ENCODE data around the gene STAT3.

DNA sequence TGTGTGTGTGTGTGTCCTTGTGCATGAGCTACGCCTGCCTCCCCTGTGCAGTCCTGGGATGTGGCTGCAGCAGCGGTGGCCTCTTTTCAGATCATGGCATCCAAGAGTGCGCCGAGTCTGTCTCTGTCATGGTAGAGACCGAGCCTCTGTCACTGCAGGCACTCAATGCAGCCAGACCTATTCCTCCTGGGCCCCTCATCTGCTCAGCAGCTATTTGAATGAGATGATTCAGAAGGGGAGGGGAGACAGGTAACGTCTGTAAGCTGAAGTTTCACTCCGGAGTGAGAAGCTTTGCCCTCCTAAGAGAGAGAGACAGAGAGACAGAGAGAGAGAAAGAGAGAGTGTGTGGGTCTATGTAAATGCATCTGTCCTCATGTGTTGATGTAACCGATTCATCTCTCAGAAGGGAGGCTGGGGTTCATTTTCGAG is 77.4 kb downstream of the STAT3 start:
- TF ChIP-seq, protein P1, sequence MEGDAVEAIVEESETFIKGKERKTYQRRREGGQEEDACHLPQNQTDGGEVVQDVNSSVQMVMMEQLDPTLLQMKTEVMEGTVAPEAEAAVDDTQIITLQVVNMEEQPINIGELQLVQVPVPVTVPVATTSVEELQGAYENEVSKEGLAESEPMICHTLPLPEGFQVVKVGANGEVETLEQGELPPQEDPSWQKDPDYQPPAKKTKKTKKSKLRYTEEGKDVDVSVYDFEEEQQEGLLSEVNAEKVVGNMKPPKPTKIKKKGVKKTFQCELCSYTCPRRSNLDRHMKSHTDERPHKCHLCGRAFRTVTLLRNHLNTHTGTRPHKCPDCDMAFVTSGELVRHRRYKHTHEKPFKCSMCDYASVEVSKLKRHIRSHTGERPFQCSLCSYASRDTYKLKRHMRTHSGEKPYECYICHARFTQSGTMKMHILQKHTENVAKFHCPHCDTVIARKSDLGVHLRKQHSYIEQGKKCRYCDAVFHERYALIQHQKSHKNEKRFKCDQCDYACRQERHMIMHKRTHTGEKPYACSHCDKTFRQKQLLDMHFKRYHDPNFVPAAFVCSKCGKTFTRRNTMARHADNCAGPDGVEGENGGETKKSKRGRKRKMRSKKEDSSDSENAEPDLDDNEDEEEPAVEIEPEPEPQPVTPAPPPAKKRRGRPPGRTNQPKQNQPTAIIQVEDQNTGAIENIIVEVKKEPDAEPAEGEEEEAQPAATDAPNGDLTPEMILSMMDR (IDR thresholded peaks at IDR 0.05): no peak
- no peak for TF ChIP-seq POLR2A (IDR thresholded peaks at IDR 0.05)
